ENCODE results near the gene SEC61A2.
"Not testable (repeated sequence)": the region's sequence is repeated elsewhere in the genome, so short reads cannot be mapped to it uniquely, and the experiment has no call there.

SEC61A2 gene

DNA sequence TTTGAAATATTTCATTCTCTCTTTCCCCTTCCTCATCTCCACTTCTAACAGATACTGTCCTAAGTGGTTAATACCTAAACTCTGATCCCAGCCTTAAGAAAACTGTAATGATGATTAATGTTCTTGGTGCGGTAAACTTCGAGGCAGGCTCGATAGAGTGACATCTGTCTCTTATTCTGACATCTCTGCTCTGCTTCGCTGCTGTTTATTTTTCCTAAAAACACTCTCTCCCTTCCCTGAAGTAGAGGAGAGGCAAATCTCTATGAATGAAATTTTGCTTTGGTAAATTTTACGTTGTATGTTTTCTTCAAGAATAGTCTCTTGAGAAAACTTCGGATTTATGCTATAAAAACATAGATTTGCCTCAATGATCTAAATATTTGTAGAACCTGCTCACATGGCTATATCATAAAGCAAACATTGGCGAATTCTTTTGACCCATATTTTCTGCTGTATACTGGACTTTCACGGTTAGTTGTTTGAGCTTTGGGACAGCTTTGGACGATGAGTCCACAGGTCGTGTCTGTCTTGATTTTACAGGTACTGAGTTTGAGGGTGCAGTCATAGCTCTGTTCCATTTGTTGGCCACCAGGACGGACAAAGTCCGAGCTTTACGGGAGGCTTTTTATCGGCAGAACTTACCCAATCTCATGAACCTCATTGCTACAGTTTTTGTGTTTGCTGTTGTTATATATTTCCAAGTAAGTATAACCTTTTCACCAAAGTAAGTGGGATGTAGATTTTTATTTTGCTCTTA is 27.1 kb downstream of the SEC61A2 start:
- 93 to 96% methylated on average over 14 of the region's 14 CpGs for WGBS, 2 experiments
- Histone ChIP-seq H3K4me1 (ENCODE audit: control insufficient read depth, insufficient read depth, low read length) (no peaks in the 10 kb centered on the region), H3K27me3 (ENCODE audit: control insufficient read depth, insufficient read depth, low read length, poor library complexity, severe bottlenecking) (no peaks in the 10 kb centered on the region), H3K27ac (ENCODE audit: insufficient read depth, low read depth, low read length, poor library complexity, severe bottlenecking) (no peak overlapping the region), H3K36me3 (ENCODE audit: control insufficient read depth, insufficient read depth, low read length) (peaks cover 13% of the 10 kb centered on the region), H3K9me3 (ENCODE audit: control insufficient read depth, low read length) (no peaks in the 10 kb centered on the region), H3K4me3 (ENCODE audit: insufficient read depth, low read depth, low read length) (no peak overlapping the region)

DNA sequence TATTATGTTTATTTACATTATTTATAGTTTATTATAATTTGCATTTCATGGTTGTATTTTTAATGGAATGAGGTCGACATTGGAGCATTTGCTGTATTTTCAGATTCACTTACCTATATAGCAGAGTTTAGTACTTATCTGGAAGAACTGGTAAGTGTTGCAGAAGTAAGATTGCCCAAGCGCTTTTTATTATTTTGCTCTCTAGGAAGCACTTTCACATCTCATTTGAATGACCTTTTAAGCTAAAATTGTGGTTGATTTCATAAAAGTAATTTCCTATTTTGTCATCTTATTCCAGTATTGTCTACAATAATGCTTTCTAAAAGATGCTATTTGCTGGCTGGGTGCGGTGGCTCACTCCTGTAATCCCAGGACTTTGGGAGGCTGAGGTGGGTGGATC is 28.6 kb downstream of the SEC61A2 start:
- no peak overlapping the region for H3K4me3 ChIP-seq (ENCODE audit: insufficient read depth, low read depth, low read length)
- peaks cover 27% of the 10 kb centered on the region for H3K36me3 ChIP-seq (ENCODE audit: control insufficient read depth, insufficient read depth, low read length)
- H3K9me3 ChIP-seq (ENCODE audit: control insufficient read depth, low read length): no peaks in the 10 kb centered on the region
- no peaks in the 10 kb centered on the region for H3K27me3 ChIP-seq (ENCODE audit: control insufficient read depth, insufficient read depth, low read length, poor library complexity, severe bottlenecking)
- no peak overlapping the region for H3K27ac ChIP-seq (ENCODE audit: insufficient read depth, low read depth, low read length, poor library complexity, severe bottlenecking)
- 95% methylated on average over 1 to 2 of the region's 3 CpGs for WGBS, 2 experiments
- H3K4me1 ChIP-seq (ENCODE audit: control insufficient read depth, insufficient read depth, low read length): no peaks in the 10 kb centered on the region

DNA sequence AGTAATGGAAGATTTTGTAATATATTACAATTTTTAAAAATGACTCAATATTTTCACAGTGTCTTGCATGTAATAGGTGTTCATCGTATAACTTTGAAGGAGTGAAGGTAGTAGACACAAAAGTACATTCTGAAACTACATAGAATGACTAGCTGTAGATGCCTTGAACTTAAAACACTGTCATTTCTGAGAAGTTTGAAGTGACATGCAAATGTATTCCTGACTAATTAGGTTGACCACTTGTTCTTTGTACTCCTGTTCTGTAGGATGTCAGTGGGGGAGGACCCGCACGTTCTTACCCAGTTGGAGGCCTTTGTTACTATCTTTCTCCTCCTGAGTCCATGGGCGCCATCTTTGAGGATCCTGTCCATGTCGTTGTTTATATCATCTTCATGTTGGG is 31.2 kb downstream of the SEC61A2 start:
- no peaks in the 10 kb centered on the region for H3K27me3 ChIP-seq (ENCODE audit: control insufficient read depth, insufficient read depth, low read length, poor library complexity, severe bottlenecking)
- 86 to 91% methylated on average over 5 of the region's 5 CpGs for WGBS, 2 experiments
- no peaks in the 10 kb centered on the region for H3K4me1 ChIP-seq (ENCODE audit: control insufficient read depth, insufficient read depth, low read length)
- peaks cover 35% of the 10 kb centered on the region for H3K36me3 ChIP-seq (ENCODE audit: control insufficient read depth, insufficient read depth, low read length)
- no peak overlapping the region for H3K27ac ChIP-seq (ENCODE audit: insufficient read depth, low read depth, low read length, poor library complexity, severe bottlenecking)
- H3K4me3 ChIP-seq (ENCODE audit: insufficient read depth, low read depth, low read length): no peak overlapping the region
- no peaks in the 10 kb centered on the region for H3K9me3 ChIP-seq (ENCODE audit: control insufficient read depth, low read length)

DNA sequence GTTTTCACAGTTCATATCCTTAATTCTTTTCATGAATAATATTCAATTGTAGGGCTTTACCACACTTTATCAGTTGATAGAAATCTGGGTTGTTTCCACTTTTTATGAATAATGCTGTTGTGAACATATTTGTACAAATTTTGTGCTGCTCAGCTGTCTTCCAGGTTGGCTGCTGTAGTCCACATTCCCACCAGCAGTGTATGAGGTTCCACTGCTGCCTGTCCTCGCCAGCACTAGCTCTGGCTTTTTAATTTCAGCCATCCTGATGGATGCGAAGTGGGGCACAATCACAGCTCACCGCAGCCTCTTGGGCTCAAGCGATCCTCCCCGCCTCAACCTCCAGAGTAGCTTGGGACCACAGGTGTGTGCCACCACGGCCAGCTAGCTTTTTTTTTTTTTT is 33.5 kb downstream of the SEC61A2 start:
- Histone ChIP-seq H3K27ac (ENCODE audit: insufficient read depth, low read depth, low read length, poor library complexity, severe bottlenecking) (no peak overlapping the region), H3K27me3 (ENCODE audit: control insufficient read depth, insufficient read depth, low read length, poor library complexity, severe bottlenecking) (no peaks in the 10 kb centered on the region), H3K9me3 (ENCODE audit: control insufficient read depth, low read length) (no peaks in the 10 kb centered on the region), H3K4me3 (ENCODE audit: insufficient read depth, low read depth, low read length) (no peak overlapping the region), H3K36me3 (ENCODE audit: control insufficient read depth, insufficient read depth, low read length) (peaks cover 36% of the 10 kb centered on the region), H3K4me1 (ENCODE audit: control insufficient read depth, insufficient read depth, low read length) (no peaks in the 10 kb centered on the region)
- WGBS, 2 experiments: 96% methylated on average over 6 of the region's 6 CpGs

DNA sequence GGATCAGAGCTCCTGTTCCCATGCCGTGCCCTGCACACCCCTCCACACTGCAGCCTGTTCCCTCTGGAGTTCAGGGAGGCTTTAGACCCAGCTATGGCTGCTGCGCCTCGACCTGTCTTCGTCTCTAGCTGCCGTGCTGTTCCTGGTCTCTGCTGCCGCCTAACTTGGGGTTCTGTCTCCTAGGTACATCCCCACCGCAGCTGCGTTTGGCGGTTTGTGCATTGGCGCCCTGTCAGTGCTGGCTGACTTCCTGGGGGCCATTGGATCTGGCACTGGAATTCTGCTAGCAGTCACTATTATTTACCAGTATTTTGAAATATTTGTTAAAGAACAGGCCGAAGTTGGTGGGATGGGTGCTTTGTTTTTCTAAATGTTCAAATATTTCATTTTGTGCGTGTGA is 34.6 kb downstream of the SEC61A2 start:
- WGBS, 2 experiments: 95% methylated on average over 12 of the region's 12 CpGs
- Histone ChIP-seq H3K4me1 (ENCODE audit: control insufficient read depth, insufficient read depth, low read length) (no peaks in the 10 kb centered on the region), H3K4me3 (ENCODE audit: insufficient read depth, low read depth, low read length) (no peak overlapping the region), H3K36me3 (ENCODE audit: control insufficient read depth, insufficient read depth, low read length) (peaks cover 34% of the 10 kb centered on the region), H3K27ac (ENCODE audit: insufficient read depth, low read depth, low read length, poor library complexity, severe bottlenecking) (no peak overlapping the region), H3K27me3 (ENCODE audit: control insufficient read depth, insufficient read depth, low read length, poor library complexity, severe bottlenecking) (no peaks in the 10 kb centered on the region), H3K9me3 (ENCODE audit: control insufficient read depth, low read length) (no peaks in the 10 kb centered on the region)

DNA sequence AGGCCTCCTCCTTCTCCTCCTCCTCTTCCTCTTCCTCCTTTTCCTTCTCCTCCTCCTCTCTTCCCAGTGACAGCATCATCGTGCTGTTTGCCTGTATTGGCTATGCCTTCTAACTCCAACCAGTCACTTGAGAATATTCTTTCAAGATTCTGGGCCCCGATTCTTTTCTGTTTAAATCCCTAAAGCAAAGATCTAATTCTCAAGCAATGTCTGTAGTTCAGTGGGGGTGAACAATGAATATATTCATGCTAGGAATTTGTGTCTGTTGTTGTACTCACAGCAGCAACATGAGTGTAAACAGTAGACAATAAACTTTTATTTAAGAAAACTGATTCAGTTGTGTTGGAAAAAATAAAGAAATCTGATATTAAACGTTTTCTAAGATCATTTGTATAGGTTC is 35.6 kb downstream of the SEC61A2 start:
- Histone ChIP-seq H3K27me3 (ENCODE audit: control insufficient read depth, insufficient read depth, low read length, poor library complexity, severe bottlenecking) (no peaks in the 10 kb centered on the region), H3K36me3 (ENCODE audit: control insufficient read depth, insufficient read depth, low read length) (peaks cover 36% of the 10 kb centered on the region), H3K27ac (ENCODE audit: insufficient read depth, low read depth, low read length, poor library complexity, severe bottlenecking) (no peak overlapping the region), H3K4me1 (ENCODE audit: control insufficient read depth, insufficient read depth, low read length) (no peaks in the 10 kb centered on the region), H3K4me3 (ENCODE audit: insufficient read depth, low read depth, low read length) (no peak overlapping the region), H3K9me3 (ENCODE audit: control insufficient read depth, low read length) (no peaks in the 10 kb centered on the region)
- 96 to 99% methylated on average over 3 of the region's 3 CpGs for WGBS, 2 experiments

DNA sequence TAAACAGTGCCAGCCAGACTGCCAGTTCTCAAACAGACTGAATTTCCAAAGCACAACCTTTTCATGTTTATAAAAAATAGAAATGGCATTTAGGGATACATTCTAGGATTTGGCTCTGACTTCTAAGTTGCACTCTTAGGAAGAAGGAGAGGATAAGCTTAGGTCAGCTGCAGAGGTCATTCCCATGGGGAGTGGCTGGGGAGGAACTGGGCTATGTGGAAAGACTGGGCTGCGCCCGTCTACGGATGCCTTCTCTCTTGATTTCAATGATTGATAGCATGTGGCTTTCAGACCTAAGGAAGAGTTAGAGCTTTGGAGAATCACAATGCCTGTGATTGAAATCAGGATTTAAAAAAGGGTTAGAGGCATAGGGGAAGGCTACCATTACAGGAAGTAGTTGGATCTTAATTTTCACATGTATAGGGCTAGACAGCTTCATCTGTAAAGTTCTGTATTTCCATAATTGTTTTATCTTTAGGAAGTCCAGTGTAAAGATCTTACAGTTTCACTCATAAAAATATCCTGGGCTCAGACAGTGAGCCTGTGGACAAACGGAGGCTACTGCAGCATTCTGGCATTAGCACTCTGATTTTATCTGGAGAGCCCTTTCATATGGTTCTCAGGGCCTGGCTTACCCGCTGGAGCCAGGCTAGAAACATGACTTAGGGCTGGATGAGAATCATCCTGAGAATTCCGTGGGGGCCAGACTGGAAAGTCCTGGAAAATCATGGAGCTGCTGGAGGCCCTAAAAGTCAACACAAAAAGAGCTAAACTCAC is 36.7 kb downstream of the SEC61A2 start:
- no peak overlapping the region for H3K27ac ChIP-seq (ENCODE audit: insufficient read depth, low read depth, low read length, poor library complexity, severe bottlenecking)
- no peaks in the 10 kb centered on the region for H3K4me1 ChIP-seq (ENCODE audit: control insufficient read depth, insufficient read depth, low read length)
- no peaks in the 10 kb centered on the region for H3K27me3 ChIP-seq (ENCODE audit: control insufficient read depth, insufficient read depth, low read length, poor library complexity, severe bottlenecking)
- H3K4me3 ChIP-seq (ENCODE audit: insufficient read depth, low read depth, low read length): no peak overlapping the region
- no peaks in the 10 kb centered on the region for H3K9me3 ChIP-seq (ENCODE audit: control insufficient read depth, low read length)
- WGBS, 2 experiments: 93 to 96% methylated on average over 6 of the region's 6 CpGs
- H3K36me3 ChIP-seq (ENCODE audit: control insufficient read depth, insufficient read depth, low read length): peaks cover 34% of the 10 kb centered on the region

GRCh38 chr10:12171512-12171911 is 42.0 kb downstream of the SEC61A2 start:
- peaks cover 20% of the 10 kb centered on the region for H3K36me3 ChIP-seq (ENCODE audit: control insufficient read depth, insufficient read depth, low read length)
- WGBS, 2 experiments: 95 to 96% methylated on average over 6 of the region's 6 CpGs
- H3K4me3 ChIP-seq (ENCODE audit: insufficient read depth, low read depth, low read length); H3K27me3 ChIP-seq (ENCODE audit: control insufficient read depth, insufficient read depth, low read length, poor library complexity, severe bottlenecking); H3K27ac ChIP-seq (ENCODE audit: insufficient read depth, low read depth, low read length, poor library complexity, severe bottlenecking); H3K9me3 ChIP-seq (ENCODE audit: control insufficient read depth, low read length); H3K4me1 ChIP-seq (ENCODE audit: control insufficient read depth, insufficient read depth, low read length): not testable (repeated sequence)

DNA sequence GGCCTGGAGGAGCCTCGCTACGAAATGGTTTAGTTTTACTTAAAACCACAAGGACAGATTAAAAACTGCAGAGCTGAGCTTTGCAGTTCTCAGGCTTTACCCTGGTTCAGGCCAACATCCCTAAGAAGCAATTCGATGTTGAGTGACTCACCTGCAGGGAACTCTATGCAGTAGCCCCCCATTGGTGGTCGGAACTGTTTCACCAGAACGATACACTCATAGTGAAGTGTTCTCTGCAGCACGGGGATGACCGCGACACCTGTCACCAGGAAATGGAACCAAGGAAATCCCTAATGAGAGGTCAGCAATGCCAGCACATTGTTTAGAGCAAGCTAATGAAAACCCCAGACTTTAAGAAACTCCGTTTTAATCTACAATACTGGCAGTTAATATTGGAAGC is 48.2 kb downstream of the SEC61A2 start:
- 94 to 95% methylated on average over 8 to 9 of the region's 9 CpGs for WGBS, 2 experiments
- H3K27ac ChIP-seq (ENCODE audit: insufficient read depth, low read depth, low read length, poor library complexity, severe bottlenecking): no peak overlapping the region
- no peaks in the 10 kb centered on the region for H3K27me3 ChIP-seq (ENCODE audit: control insufficient read depth, insufficient read depth, low read length, poor library complexity, severe bottlenecking)
- H3K36me3 ChIP-seq (ENCODE audit: control insufficient read depth, insufficient read depth, low read length): peaks cover 13% of the 10 kb centered on the region
- H3K4me3 ChIP-seq (ENCODE audit: insufficient read depth, low read depth, low read length): no peak overlapping the region
- peaks cover 5% of the 10 kb centered on the region for H3K4me1 ChIP-seq (ENCODE audit: control insufficient read depth, insufficient read depth, low read length)
- H3K9me3 ChIP-seq (ENCODE audit: control insufficient read depth, low read length): no peaks in the 10 kb centered on the region

DNA sequence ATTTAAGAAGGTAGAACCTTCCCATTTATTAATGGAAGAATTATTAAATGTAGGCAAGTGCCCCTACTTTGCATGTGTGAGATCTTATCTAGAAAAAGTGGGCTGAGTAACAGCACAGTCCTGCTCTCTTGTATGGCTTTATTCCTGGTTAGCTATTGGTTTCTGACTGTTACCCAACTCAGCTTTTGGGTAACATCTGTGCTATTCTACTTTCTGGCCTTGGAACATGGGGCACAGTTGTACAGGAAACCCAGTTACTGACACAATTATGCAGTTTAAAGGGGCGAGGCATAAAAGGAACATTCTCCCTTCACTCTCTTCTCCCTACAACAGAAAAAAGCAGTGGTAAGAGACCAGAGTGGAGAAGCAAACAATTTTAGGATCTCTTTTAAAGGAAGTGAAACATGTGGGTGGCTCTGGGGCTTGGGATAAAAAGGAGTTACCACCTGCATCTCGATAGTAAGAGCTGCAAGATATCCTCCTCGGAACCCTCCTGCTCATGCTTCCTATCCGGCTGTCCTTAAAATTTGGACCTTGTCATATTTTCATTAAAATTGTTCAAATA is 50.2 kb downstream of the SEC61A2 start:
- peaks cover 5% of the 10 kb centered on the region for H3K4me1 ChIP-seq (ENCODE audit: control insufficient read depth, insufficient read depth, low read length)
- H3K36me3 ChIP-seq (ENCODE audit: control insufficient read depth, insufficient read depth, low read length): peaks cover 6% of the 10 kb centered on the region
- WGBS, 2 experiments: 97 to 100% methylated on average over 2 to 4 of the region's 4 CpGs
- no peak overlapping the region for H3K27ac ChIP-seq (ENCODE audit: insufficient read depth, low read depth, low read length, poor library complexity, severe bottlenecking)
- no peaks in the 10 kb centered on the region for H3K9me3 ChIP-seq (ENCODE audit: control insufficient read depth, low read length)
- H3K4me3 ChIP-seq (ENCODE audit: insufficient read depth, low read depth, low read length): no peak overlapping the region
- no peaks in the 10 kb centered on the region for H3K27me3 ChIP-seq (ENCODE audit: control insufficient read depth, insufficient read depth, low read length, poor library complexity, severe bottlenecking)
